Tibial nerve (tissue), 4 donors: ENCODE measurements around the gene RFPL1. TPM values are rescaled to one million over a fixed set of nuclear protein-coding genes. Genes with fewer than 3 reads are reported as not detected.

Experiments
- DNase-seq, 2 donors: peaks; one replicate each; pipeline ENCODE4 v3.0.0-alpha.2; 2019; ENCODE audit warnings: low spot score in 2 of 2
- H3K27ac ChIP-seq, 4 donors: fragments of 200-600 bp; sonication (generic) in 3 of 4; one replicate each; pipeline ENCODE4 v1.5.1; 2017 to 2019; ENCODE audit warnings: mild to moderate bottlenecking in 1 of 4
- H3K27me3 ChIP-seq, 2 donors: fragments of 200-600 bp; sonication (generic) in 1 of 2; one replicate each; pipeline versions ENCODE4 v1.5.1 to v1.6.0; 2017 to 2019
- H3K36me3 ChIP-seq, 3 donors: fragments of 200-600 bp; sonication (generic); one replicate each; pipeline ENCODE4 v1.5.1; 2018 to 2019
- H3K4me1 ChIP-seq, 4 donors: fragments of 200-600 bp; sonication (generic) in 3 of 4; one replicate each; pipeline ENCODE4 v1.5.1; 2017 to 2019
- H3K4me3 ChIP-seq, 4 donors: fragments of 200-600 bp; sonication (generic) in 3 of 4; one replicate each; pipeline ENCODE4 v1.5.1; 2017 to 2019; ENCODE audit warnings: mild to moderate bottlenecking in 1 of 4, moderate library complexity in 1 of 4
- H3K9me3 ChIP-seq, 4 donors: fragments of 200-600 bp; sonication (generic) in 3 of 4; one replicate each; pipeline ENCODE4 v1.5.1; 2017 to 2019
- CTCF ChIP-seq, 5 experiments: fragments of 200-600 bp in 3 of 5; fragments of 450-650 bp in 2 of 5; sonication (generic) in 3 of 5; IDR thresholded peaks; one replicate each; pipeline ENCODE4 v1.5.1; 2016 to 2019; ENCODE audit warnings: antibody characterized with exemption in 5 of 5, mild to moderate bottlenecking in 3 of 5, moderate library complexity in 2 of 5
- EP300 ChIP-seq, 2 donors: sonication (generic); formaldehyde crosslinking; IDR thresholded peaks; one replicate each; pipeline ENCODE4 v1.6.1; 2017; ENCODE audit warnings: antibody characterized with exemption in 2 of 2, mild to moderate bottlenecking in 1 of 2
- POLR2A ChIP-seq, 2 donors: fragments of 450-650 bp; IDR thresholded peaks; one replicate each; pipeline ENCODE4 v1.6.1; 2017; ENCODE audit warnings: antibody characterized with exemption in 2 of 2, mild to moderate bottlenecking in 2 of 2, moderate library complexity in 2 of 2
- WGBS, 2 donors: methylation state at CpG; one replicate each; pipeline ENCODE4 v1.1.5; 2018; 5-methylcytosine and 5-hydroxymethylcytosine counted together
- total RNA-seq, 4 donors: library from RNA; depleted of rRNA; stranded (reverse); fragments of >200 nt; gene quantifications; one replicate each; pipeline ENCODE4 v1.1.0, GENCODE V29; 2016

The RFPL1 gene
- total RNA-seq, 4 donors from 2014 or later, result not detected

- DNase-seq, result no peak
- H3K36me3 ChIP-seq, result no peaks in the 10 kb centered on the region
- H3K4me1 ChIP-seq, result no peaks in the 10 kb centered on the region
- H3K27ac ChIP-seq, result no peak overlapping the region
- peaks cover 0 to 44% of the 10 kb centered on the region in 2 donors for H3K27me3 ChIP-seq
- 86 to 94% methylated on average over 3 of the region's 3 CpGs for WGBS, 2 donors
- no peaks in the 10 kb centered on the region for H3K9me3 ChIP-seq
- no peak overlapping the region for H3K4me3 ChIP-seq
- no peak for TF ChIP-seq CTCF (IDR thresholded peaks at IDR 0.05)
- TF ChIP-seq EP300 (IDR thresholded peaks at IDR 0.05), result no peak
- no peak for TF ChIP-seq POLR2A (IDR thresholded peaks at IDR 0.05)
These were observed 4.5 kb upstream of the RFPL1 start for GRCh38 chr22:29433856-29434255.

- H3K4me1 ChIP-seq, result no peaks in the 10 kb centered on the region
- TF ChIP-seq POLR2A (IDR thresholded peaks at IDR 0.05), result no peak
- H3K9me3 ChIP-seq, result no peaks in the 10 kb centered on the region
- peaks cover 0 to 44% of the 10 kb centered on the region in 2 donors for H3K27me3 ChIP-seq
- no peak overlapping the region for H3K27ac ChIP-seq
- WGBS, 2 donors, result 81 to 83% methylated on average over 7 of the region's 7 CpGs
- no peak overlapping the region for H3K4me3 ChIP-seq
- no peaks in the 10 kb centered on the region for H3K36me3 ChIP-seq
- DNase-seq, result no peak
These were observed 4.1 kb upstream of the RFPL1 start for GRCh38 chr22:29434288-29434687.

GRCh38 chr22:29435236-29436136, 2.9 kb upstream of the RFPL1 start:
- Histone ChIP-seq H3K27me3 (peaks cover 0 to 44% of the 10 kb centered on the region in 2 donors), H3K36me3 (no peaks in the 10 kb centered on the region), H3K4me1 (no peaks in the 10 kb centered on the region), H3K27ac (no peak overlapping the region), H3K9me3 (no peaks in the 10 kb centered on the region), H3K4me3 (no peak overlapping the region)
- DNase-seq, result no peak
- TF ChIP-seq EP300 (IDR thresholded peaks at IDR 0.05) (no peak), POLR2A (IDR thresholded peaks at IDR 0.05) (no peak)
- 42 to 47% methylated on average over 5 of the region's 5 CpGs for WGBS, 2 donors

GRCh38 chr22:29442976-29443375, 4.6 kb downstream of the RFPL1 start:
- 35 to 41% methylated on average over 1 of the region's 1 CpG for WGBS, 2 donors
- Histone ChIP-seq H3K9me3 (no peaks in the 10 kb centered on the region), H3K36me3 (no peaks in the 10 kb centered on the region), H3K27me3 (no peaks in the 10 kb centered on the region), H3K4me1 (no peaks in the 10 kb centered on the region), H3K4me3 (no peak overlapping the region), H3K27ac (no peak overlapping the region)
- no peak for TF ChIP-seq POLR2A (IDR thresholded peaks at IDR 0.05)
- TF ChIP-seq EP300 (IDR thresholded peaks at IDR 0.05), result no peak
- TF ChIP-seq CTCF (IDR thresholded peaks at IDR 0.05), result no peak
- DNase-seq, result no peak

- Histone ChIP-seq H3K36me3 (no peaks in the 10 kb centered on the region), H3K27me3 (no peaks in the 10 kb centered on the region), H3K27ac (no peak overlapping the region), H3K9me3 (no peaks in the 10 kb centered on the region), H3K4me1 (no peaks in the 10 kb centered on the region), H3K4me3 (no peak overlapping the region)
- TF ChIP-seq CTCF (IDR thresholded peaks at IDR 0.05) (no peak), POLR2A (IDR thresholded peaks at IDR 0.05) (no peak), EP300 (IDR thresholded peaks at IDR 0.05) (no peak)
- DNase-seq, result no peak
- WGBS, 2 donors, result 51 to 65% methylated on average over 6 of the region's 6 CpGs
These were observed 5.1 kb downstream of the RFPL1 start for GRCh38 chr22:29443452-29443851.
